ENCODE results near the gene CALML5. TPM values are rescaled to one million over a fixed set of nuclear protein-coding genes. Genes with fewer than 3 reads are reported as not detected.

The CALML5 gene
- total RNA-seq, 1 experiment from 2014 or later = not detected

DNA sequence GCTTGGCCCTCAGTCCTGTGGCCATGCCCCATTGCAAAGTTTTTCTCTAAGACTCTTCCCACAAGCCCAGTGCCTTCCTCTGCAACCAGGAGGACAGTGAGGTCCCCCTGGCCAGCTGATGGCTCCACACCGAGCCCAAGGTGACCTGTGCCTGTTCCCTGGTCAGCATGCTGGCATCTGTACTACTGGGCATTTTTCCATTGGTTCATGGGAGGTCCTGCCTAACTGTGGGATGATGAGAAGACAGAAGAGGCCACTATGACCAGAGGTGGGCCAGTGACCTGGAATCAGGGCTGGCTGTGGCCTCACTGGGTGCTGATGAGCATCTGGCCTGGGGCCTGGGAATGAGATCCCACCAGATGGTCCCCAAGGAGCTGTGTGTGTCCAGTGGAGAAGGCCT lies 45.6 kb upstream of the CALML5 start:
- DNase-seq (ENCODE audit: low read depth, low spot score) = no peak
- no TSS peak for BruUV-seq (replicated peaks)
- H3K27me3 ChIP-seq (ENCODE audit: control insufficient read depth, insufficient read depth, low read length) = no peaks in the 10 kb centered on the region
- intact Hi-C loops (cut with micrococcal nuclease; ENCODE audit: unreplicated experiment) = no loop called here
- peak overlapping the region; percentile 29; the same call in 1 of the 2 replicates for H3K27ac ChIP-seq (ENCODE audit: low read length)
- POLR2A ChIA-PET = no interaction called here
- TF ChIP-seq, protein P1, sequence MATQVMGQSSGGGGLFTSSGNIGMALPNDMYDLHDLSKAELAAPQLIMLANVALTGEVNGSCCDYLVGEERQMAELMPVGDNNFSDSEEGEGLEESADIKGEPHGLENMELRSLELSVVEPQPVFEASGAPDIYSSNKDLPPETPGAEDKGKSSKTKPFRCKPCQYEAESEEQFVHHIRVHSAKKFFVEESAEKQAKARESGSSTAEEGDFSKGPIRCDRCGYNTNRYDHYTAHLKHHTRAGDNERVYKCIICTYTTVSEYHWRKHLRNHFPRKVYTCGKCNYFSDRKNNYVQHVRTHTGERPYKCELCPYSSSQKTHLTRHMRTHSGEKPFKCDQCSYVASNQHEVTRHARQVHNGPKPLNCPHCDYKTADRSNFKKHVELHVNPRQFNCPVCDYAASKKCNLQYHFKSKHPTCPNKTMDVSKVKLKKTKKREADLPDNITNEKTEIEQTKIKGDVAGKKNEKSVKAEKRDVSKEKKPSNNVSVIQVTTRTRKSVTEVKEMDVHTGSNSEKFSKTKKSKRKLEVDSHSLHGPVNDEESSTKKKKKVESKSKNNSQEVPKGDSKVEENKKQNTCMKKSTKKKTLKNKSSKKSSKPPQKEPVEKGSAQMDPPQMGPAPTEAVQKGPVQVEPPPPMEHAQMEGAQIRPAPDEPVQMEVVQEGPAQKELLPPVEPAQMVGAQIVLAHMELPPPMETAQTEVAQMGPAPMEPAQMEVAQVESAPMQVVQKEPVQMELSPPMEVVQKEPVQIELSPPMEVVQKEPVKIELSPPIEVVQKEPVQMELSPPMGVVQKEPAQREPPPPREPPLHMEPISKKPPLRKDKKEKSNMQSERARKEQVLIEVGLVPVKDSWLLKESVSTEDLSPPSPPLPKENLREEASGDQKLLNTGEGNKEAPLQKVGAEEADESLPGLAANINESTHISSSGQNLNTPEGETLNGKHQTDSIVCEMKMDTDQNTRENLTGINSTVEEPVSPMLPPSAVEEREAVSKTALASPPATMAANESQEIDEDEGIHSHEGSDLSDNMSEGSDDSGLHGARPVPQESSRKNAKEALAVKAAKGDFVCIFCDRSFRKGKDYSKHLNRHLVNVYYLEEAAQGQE (IDR thresholded peaks at IDR 0.05; ENCODE audit: insufficient read depth in 1 of 2, low read depth in 2 of 2, low read length in 1 of 2) = no peak
- no peak for TF ChIP-seq SIN3A (IDR thresholded peaks at IDR 0.05; ENCODE audit: borderline replicate concordance, insufficient read depth, low read depth, low read length)
- TF ChIP-seq TCF7L2 (IDR thresholded peaks at IDR 0.05; ENCODE audit: low read depth, low read length) = no peak
- no peak for TF ChIP-seq POLR2AphosphoS5 (IDR thresholded peaks at IDR 0.05; ENCODE audit: low read depth, low read length)
- TF ChIP-seq, protein P2, sequence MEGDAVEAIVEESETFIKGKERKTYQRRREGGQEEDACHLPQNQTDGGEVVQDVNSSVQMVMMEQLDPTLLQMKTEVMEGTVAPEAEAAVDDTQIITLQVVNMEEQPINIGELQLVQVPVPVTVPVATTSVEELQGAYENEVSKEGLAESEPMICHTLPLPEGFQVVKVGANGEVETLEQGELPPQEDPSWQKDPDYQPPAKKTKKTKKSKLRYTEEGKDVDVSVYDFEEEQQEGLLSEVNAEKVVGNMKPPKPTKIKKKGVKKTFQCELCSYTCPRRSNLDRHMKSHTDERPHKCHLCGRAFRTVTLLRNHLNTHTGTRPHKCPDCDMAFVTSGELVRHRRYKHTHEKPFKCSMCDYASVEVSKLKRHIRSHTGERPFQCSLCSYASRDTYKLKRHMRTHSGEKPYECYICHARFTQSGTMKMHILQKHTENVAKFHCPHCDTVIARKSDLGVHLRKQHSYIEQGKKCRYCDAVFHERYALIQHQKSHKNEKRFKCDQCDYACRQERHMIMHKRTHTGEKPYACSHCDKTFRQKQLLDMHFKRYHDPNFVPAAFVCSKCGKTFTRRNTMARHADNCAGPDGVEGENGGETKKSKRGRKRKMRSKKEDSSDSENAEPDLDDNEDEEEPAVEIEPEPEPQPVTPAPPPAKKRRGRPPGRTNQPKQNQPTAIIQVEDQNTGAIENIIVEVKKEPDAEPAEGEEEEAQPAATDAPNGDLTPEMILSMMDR (IDR thresholded peaks at IDR 0.05) = no peak
- H3K4me3 ChIP-seq (ENCODE audit: low read depth in 2 of 2, low read length in 2 of 2) = no peak overlapping the region
- H3K36me3 ChIP-seq (ENCODE audit: control insufficient read depth, insufficient read depth, low read length) = no peaks in the 10 kb centered on the region
- H3K4me1 ChIP-seq (ENCODE audit: control insufficient read depth, insufficient read depth, low read length) = peaks cover 32% of the 10 kb centered on the region
- CTCF ChIA-PET = no interaction called here
- in situ Hi-C loops (cut with HindIII; ENCODE audit: low pct_unique_long_range_greater_than_20kb, low sequenced_read_pairs) = no loop called here
- ATAC-seq = no peak
- peaks cover 6% of the 10 kb centered on the region; the same call in 1 of the 2 replicates for H3K9me3 ChIP-seq (ENCODE audit: control insufficient read depth, insufficient read depth, low read depth, low read length)

DNA sequence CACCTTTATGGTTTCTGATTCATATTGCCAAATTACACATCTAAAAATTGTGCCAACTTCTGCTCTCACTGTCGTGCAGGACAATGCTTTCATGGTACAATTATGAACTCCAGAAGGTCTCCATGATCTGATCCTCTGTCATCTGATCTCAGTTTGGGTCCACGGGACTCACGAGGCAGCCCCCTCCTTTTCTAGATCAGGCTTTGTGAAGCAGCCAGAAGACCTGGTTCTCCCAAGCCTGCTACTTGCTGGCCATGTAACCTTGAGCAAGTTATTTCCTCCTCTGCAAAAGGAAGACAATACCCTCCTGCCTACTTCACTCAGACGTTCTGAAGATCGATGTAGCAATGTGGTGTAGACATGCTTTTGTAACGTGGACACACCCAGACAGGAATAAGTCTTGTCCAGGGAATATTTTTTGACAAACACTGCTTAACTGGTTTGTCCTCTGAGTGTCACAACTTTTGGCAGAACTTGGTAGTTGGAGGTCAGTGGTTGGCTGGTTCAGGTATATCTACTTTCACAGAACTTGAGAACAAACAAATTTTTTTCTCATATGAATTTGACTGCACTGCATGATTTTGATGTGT lies 44.9 kb upstream of the CALML5 start:
- BruUV-seq (replicated peaks) = no TSS peak

More for the DNA sequence above, 44.9 kb upstream of the CALML5 start:
- POLR2A ChIA-PET = no interaction called here
- CTCF ChIA-PET = no interaction called here
- no peak overlapping the region for H3K4me3 ChIP-seq (ENCODE audit: low read depth in 2 of 2, low read length in 2 of 2)
- H3K27ac ChIP-seq (ENCODE audit: low read length) = no peak overlapping the region
- ATAC-seq (no peak), DNase-seq (ENCODE audit: low read depth, low spot score) (no peak)
- no peaks in the 10 kb centered on the region for H3K27me3 ChIP-seq (ENCODE audit: control insufficient read depth, insufficient read depth, low read length)
- H3K9me3 ChIP-seq (ENCODE audit: control insufficient read depth, insufficient read depth, low read depth, low read length) = peaks cover 6% of the 10 kb centered on the region; the same call in 1 of the 2 replicates
- H3K36me3 ChIP-seq (ENCODE audit: control insufficient read depth, insufficient read depth, low read length) = no peaks in the 10 kb centered on the region
- in situ Hi-C loops (cut with HindIII; ENCODE audit: low pct_unique_long_range_greater_than_20kb, low sequenced_read_pairs) = no loop called here
- TF ChIP-seq, protein P1 (IDR thresholded peaks at IDR 0.05; ENCODE audit: insufficient read depth in 1 of 2, low read depth in 2 of 2, low read length in 1 of 2) = no peak
- TF ChIP-seq POLR2AphosphoS5 (IDR thresholded peaks at IDR 0.05; ENCODE audit: low read depth, low read length) = no peak
- no peak for TF ChIP-seq TCF7L2 (IDR thresholded peaks at IDR 0.05; ENCODE audit: low read depth, low read length)
- no peak for TF ChIP-seq SIN3A (IDR thresholded peaks at IDR 0.05; ENCODE audit: borderline replicate concordance, insufficient read depth, low read depth, low read length)
- TF ChIP-seq, protein P2 (IDR thresholded peaks at IDR 0.05) = no peak
- H3K4me1 ChIP-seq (ENCODE audit: control insufficient read depth, insufficient read depth, low read length) = peaks cover 29% of the 10 kb centered on the region
- intact Hi-C loops (cut with micrococcal nuclease; ENCODE audit: unreplicated experiment) = no loop called here
